SK-N-SH treated with all-trans-retinoic acid at 6 μM for 48 hours (cell line): ENCODE results near the gene SMARCD1.

Experiments
- ATAC-seq: fragments of 200-7000 bp; cut with Tn5 transposase; 3 replicates; pipeline ENCODE4 v1.9.1; 2020; ENCODE audit warnings: mild to moderate bottlenecking, moderate library complexity
- ARNTL ChIP-seq: fragments of 450-650 bp; formaldehyde crosslinking; IDR thresholded peaks from 2 replicates; pipeline ENCODE4 v1.5.0; 2020; ENCODE audit warnings: low read depth, mild to moderate bottlenecking, moderate library complexity, borderline replicate concordance
- BACH2 ChIP-seq: fragments of 250-450 bp; sonication (Bioruptor Pico); IDR thresholded peaks from 2 replicates; pipeline ENCODE4 v1.9.0; 2021; ENCODE audit warnings: mild to moderate bottlenecking, borderline replicate concordance
- CSDC2 ChIP-seq: fragments of 250-450 bp; sonication (Bioruptor Pico); IDR thresholded peaks from 2 replicates; pipeline ENCODE4 v1.5.0; 2020; ENCODE audit warnings: mild to moderate bottlenecking, moderate library complexity
- GLIS3 ChIP-seq: fragments of 250-450 bp; sonication (Bioruptor Pico); IDR thresholded peaks from 2 replicates; pipeline ENCODE4 v1.5.0; 2020; ENCODE audit warnings: mild to moderate bottlenecking, moderate library complexity
- ISL1 ChIP-seq: fragments of 250-450 bp; sonication (Bioruptor Pico); IDR thresholded peaks from 2 replicates; pipeline ENCODE4 v2.1.2; 2022; ENCODE audit warnings: mild to moderate bottlenecking, moderate library complexity
- PPARA ChIP-seq: fragments of 250-450 bp; sonication (Bioruptor Pico); IDR thresholded peaks from 2 replicates; pipeline ENCODE4 v1.5.0; 2020; ENCODE audit warnings: mild to moderate bottlenecking, borderline replicate concordance
- RARB ChIP-seq: fragments of 250-450 bp; sonication (Bioruptor Pico); IDR thresholded peaks from 2 replicates; pipeline ENCODE4 v1.8.0; 2021; ENCODE audit warnings: mild to moderate bottlenecking, moderate library complexity
- SNAI2 ChIP-seq: fragments of 250-450 bp; sonication (Bioruptor Pico); IDR thresholded peaks from 2 replicates; pipeline ENCODE4 v1.5.0; 2020; ENCODE audit warnings: mild to moderate bottlenecking, moderate library complexity
- TCF4 ChIP-seq: fragments of 250-450 bp; sonication (Bioruptor Pico); IDR thresholded peaks from 2 replicates; pipeline ENCODE4 v1.8.0; 2021; ENCODE audit warnings: mild to moderate bottlenecking, moderate library complexity, borderline replicate concordance
- TOX ChIP-seq: fragments of 250-450 bp; sonication (Bioruptor Pico); IDR thresholded peaks from 2 replicates; pipeline ENCODE4 v1.8.0; 2021; ENCODE audit warnings: mild to moderate bottlenecking, moderate library complexity, borderline replicate concordance
- ZFP3 ChIP-seq: fragments of 250-450 bp; sonication (Bioruptor Pico); IDR thresholded peaks from 2 replicates; pipeline ENCODE4 v1.5.0; 2020; ENCODE audit warnings: mild to moderate bottlenecking, moderate library complexity
- ZFP30 ChIP-seq: fragments of 450-650 bp; formaldehyde crosslinking; IDR thresholded peaks from 2 replicates; pipeline ENCODE4 v1.5.0; 2022; ENCODE audit warnings: mild to moderate bottlenecking, moderate library complexity
- ZNF70 ChIP-seq: fragments of 450-650 bp; formaldehyde crosslinking; IDR thresholded peaks from 2 replicates; pipeline ENCODE4 v1.5.0; 2020; ENCODE audit warnings: mild to moderate bottlenecking, moderate library complexity
- ZNF8 ChIP-seq: fragments of 450-650 bp; formaldehyde crosslinking; IDR thresholded peaks from 2 replicates; pipeline ENCODE4 v1.5.0; 2020; ENCODE audit warnings: mild to moderate bottlenecking, moderate library complexity
- TF ChIP-seq, protein P1 (sequence below): fragments of 250-450 bp; sonication (Bioruptor Pico); IDR thresholded peaks from 2 replicates; pipeline ENCODE4 v1.5.1; 2020; ENCODE audit warnings: low read depth, mild to moderate bottlenecking, moderate library complexity
- TF ChIP-seq, protein P2 (sequence below): fragments of 250-450 bp; sonication (Bioruptor Pico); IDR thresholded peaks from 2 replicates; pipeline ENCODE4 v1.5.1; 2021; ENCODE audit warnings: mild to moderate bottlenecking, moderate library complexity
- TF ChIP-seq, protein P3 (sequence below): fragments of 250-450 bp; sonication (Bioruptor Pico); IDR thresholded peaks from 2 replicates; pipeline ENCODE4 v1.8.0; 2020; ENCODE audit warnings: mild to moderate bottlenecking, moderate library complexity, borderline replicate concordance
- TF ChIP-seq, protein P4 (sequence below): fragments of 250-450 bp; sonication (Bioruptor Pico); IDR thresholded peaks from 2 replicates; pipeline ENCODE4 v1.5.0; 2020; ENCODE audit warnings: mild to moderate bottlenecking, moderate library complexity

Gene SMARCD1

DNA sequence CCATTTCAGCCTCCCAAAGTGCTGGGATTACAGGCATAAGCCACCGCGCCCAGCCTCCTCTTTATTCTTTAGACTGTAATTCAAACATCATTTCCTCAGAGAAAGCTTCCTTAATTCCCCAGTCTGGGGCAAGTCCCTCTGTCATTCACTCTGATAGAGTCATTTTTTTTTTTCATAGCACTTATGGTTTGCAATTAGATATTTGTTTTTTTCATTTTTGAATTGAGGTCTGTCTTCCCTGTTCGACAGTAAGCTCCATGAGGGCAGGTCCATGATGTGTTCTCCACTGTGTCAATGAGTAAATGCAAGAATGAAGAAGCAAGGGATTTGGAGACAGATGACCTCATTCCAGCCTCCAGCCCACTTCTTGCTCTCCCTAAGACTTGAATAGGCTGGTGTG is 15.6 kb upstream of the SMARCD1 start:
- no peak for ATAC-seq
- TF ChIP-seq GLIS3 (no peak), SNAI2 (CRISPR knock-in tag) (no peak), ARNTL (CRISPR knock-in tag) (no peak), RARB (CRISPR knock-in tag) (no peak), BACH2 (CRISPR knock-in tag) (no peak), ZNF8 (CRISPR knock-in tag) (no peak), TOX (CRISPR knock-in tag) (no peak), ZNF70 (no peak), ISL1 (CRISPR knock-in tag) (no peak)
- TF ChIP-seq, protein P1, sequence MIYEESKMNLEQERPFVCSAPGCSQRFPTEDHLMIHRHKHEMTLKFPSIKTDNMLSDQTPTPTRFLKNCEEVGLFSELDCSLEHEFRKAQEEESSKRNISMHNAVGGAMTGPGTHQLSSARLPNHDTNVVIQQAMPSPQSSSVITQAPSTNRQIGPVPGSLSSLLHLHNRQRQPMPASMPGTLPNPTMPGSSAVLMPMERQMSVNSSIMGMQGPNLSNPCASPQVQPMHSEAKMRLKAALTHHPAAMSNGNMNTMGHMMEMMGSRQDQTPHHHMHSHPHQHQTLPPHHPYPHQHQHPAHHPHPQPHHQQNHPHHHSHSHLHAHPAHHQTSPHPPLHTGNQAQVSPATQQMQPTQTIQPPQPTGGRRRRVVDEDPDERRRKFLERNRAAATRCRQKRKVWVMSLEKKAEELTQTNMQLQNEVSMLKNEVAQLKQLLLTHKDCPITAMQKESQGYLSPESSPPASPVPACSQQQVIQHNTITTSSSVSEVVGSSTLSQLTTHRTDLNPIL (CRISPR knock-in tag) = no peak
- TF ChIP-seq, protein P2, sequence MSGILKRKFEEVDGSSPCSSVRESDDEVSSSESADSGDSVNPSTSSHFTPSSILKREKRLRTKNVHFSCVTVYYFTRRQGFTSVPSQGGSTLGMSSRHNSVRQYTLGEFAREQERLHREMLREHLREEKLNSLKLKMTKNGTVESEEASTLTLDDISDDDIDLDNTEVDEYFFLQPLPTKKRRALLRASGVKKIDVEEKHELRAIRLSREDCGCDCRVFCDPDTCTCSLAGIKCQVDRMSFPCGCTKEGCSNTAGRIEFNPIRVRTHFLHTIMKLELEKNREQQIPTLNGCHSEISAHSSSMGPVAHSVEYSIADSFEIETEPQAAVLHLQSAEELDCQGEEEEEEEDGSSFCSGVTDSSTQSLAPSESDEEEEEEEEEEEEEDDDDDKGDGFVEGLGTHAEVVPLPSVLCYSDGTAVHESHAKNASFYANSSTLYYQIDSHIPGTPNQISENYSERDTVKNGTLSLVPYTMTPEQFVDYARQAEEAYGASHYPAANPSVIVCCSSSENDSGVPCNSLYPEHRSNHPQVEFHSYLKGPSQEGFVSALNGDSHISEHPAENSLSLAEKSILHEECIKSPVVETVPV (CRISPR knock-in tag) = no peak
- TF ChIP-seq, protein P3, sequence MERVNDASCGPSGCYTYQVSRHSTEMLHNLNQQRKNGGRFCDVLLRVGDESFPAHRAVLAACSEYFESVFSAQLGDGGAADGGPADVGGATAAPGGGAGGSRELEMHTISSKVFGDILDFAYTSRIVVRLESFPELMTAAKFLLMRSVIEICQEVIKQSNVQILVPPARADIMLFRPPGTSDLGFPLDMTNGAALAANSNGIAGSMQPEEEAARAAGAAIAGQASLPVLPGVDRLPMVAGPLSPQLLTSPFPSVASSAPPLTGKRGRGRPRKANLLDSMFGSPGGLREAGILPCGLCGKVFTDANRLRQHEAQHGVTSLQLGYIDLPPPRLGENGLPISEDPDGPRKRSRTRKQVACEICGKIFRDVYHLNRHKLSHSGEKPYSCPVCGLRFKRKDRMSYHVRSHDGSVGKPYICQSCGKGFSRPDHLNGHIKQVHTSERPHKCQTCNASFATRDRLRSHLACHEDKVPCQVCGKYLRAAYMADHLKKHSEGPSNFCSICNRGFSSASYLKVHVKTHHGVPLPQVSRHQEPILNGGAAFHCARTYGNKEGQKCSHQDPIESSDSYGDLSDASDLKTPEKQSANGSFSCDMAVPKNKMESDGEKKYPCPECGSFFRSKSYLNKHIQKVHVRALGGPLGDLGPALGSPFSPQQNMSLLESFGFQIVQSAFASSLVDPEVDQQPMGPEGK = no peak
- TF ChIP-seq, protein P4, sequence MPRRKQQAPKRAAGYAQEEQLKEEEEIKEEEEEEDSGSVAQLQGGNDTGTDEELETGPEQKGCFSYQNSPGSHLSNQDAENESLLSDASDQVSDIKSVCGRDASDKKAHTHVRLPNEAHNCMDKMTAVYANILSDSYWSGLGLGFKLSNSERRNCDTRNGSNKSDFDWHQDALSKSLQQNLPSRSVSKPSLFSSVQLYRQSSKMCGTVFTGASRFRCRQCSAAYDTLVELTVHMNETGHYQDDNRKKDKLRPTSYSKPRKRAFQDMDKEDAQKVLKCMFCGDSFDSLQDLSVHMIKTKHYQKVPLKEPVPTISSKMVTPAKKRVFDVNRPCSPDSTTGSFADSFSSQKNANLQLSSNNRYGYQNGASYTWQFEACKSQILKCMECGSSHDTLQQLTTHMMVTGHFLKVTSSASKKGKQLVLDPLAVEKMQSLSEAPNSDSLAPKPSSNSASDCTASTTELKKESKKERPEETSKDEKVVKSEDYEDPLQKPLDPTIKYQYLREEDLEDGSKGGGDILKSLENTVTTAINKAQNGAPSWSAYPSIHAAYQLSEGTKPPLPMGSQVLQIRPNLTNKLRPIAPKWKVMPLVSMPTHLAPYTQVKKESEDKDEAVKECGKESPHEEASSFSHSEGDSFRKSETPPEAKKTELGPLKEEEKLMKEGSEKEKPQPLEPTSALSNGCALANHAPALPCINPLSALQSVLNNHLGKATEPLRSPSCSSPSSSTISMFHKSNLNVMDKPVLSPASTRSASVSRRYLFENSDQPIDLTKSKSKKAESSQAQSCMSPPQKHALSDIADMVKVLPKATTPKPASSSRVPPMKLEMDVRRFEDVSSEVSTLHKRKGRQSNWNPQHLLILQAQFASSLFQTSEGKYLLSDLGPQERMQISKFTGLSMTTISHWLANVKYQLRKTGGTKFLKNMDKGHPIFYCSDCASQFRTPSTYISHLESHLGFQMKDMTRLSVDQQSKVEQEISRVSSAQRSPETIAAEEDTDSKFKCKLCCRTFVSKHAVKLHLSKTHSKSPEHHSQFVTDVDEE (CRISPR knock-in tag) = no peak
- TF ChIP-seq, all 23 proteins: peak for 0

DNA sequence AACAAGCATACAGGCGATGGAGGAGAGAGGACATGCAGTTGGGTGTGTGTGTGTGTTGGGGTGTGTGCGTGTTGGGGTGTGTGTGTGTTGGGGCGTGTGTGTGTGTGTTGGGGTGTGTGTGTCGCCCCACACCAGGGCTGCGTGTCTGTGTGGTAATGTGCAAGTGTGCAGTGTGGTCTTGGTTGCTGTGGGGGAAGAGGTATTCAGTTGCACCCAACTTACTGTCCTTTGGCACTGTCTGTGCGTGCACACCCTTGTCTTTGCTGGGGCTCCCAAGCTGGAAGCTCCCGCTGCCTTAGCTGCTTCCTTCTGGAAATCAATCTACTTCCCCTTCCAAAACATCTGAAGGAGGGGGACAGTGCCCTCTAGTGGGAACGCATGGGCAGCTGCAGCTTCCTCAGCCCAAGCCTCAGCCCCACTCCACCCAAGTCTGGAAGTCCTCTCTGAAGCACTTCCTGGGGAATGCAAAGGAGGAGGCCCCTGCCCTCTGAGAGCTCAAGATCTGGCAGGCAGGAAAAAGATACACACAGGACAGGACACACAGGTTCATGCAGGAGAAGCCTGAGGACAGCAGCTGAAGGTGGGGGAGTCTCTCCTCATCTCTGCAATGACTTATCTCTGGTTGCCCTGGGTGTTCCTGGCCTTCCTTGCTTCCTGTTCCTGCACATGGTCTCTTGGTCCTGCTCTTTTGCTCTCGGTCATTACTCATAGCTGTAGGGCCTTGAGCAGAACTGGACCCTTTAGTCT is 14.7 kb upstream of the SMARCD1 start:
- TF ChIP-seq, protein P4 (CRISPR knock-in tag) = no peak
- TF ChIP-seq ZNF70 (no peak), ZNF8 (CRISPR knock-in tag) (no peak), TCF4 (CRISPR knock-in tag) (no peak), PPARA (CRISPR knock-in tag) (no peak), CSDC2 (no peak), ZFP30 (CRISPR knock-in tag) (no peak), ISL1 (CRISPR knock-in tag) (no peak), ZFP3 (CRISPR knock-in tag) (no peak)
- TF ChIP-seq, protein P2 (CRISPR knock-in tag) = no peak
- TF ChIP-seq, protein P3 = no peak
- TF ChIP-seq, protein P1 (CRISPR knock-in tag) = no peak
- ATAC-seq = peak; percentile 78
